SK-N-SH (cell line): Measurements from ENCODE around the gene KCNAB1.

Source experiments
- CHD2 ChIP-seq: fragments of 150-350 bp; IDR thresholded peaks from 2 replicates; pipeline ENCODE4 v1.6.1; 2018; ENCODE audit warnings: low read length; ENCODE audit not compliant: partially characterized antibody
- EP300 ChIP-seq, 2 experiments: IDR thresholded peaks; 2 replicates each; pipeline versions ENCODE4 v1.4.0 to v1.6.1; 2012; ENCODE audit warnings: borderline replicate concordance in 1 of 2, low read depth in 1 of 2, low read length in 1 of 2
- EZH2phosphoT487 ChIP-seq: fragments of 200-600 bp; sonication (generic); IDR thresholded peaks from 2 replicates; pipeline ENCODE4 v1.6.1; 2017; ENCODE audit warnings: low read depth, mixed run types, mild to moderate bottlenecking, antibody characterized with exemption, moderate library complexity, borderline replicate concordance
- MXI1 ChIP-seq: IDR thresholded peaks from 2 replicates; pipeline ENCODE4 v1.6.1; 2012; ENCODE audit warnings: mild to moderate bottlenecking, low read depth, low read length, improper control_type of control experiment
- SMC3 ChIP-seq: IDR thresholded peaks from 2 replicates; pipeline ENCODE4 v1.6.1; 2012; ENCODE audit warnings: low read depth, low read length, improper control_type of control experiment
- TF ChIP-seq, protein P1 (sequence below): fragments of 200-600 bp; sonication (generic); IDR thresholded peaks from 2 replicates; pipeline ENCODE4 v1.6.1; 2017; ENCODE audit warnings: antibody characterized with exemption, mild to moderate bottlenecking, moderate library complexity

DNA sequence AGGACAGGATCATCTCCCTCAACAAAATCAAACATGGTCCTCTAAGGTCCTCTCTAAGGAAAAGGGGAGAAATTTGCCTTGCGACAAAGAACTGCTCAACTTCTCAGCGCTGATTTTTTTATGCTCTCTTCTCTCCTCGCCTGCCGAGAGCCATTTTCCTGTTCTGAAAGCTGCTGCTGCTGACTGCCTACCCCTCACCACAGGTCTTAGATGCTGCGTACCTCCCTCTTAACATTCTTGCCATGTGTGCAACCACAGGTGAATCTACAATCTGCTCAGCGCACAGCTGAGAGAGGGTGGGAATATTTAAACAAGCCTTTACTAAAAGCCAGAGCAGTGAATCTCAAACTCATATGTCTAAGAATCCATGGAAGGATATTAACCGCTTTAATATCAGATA, 223.8 kb downstream of the KCNAB1 start:
- TF ChIP-seq, protein P1, sequence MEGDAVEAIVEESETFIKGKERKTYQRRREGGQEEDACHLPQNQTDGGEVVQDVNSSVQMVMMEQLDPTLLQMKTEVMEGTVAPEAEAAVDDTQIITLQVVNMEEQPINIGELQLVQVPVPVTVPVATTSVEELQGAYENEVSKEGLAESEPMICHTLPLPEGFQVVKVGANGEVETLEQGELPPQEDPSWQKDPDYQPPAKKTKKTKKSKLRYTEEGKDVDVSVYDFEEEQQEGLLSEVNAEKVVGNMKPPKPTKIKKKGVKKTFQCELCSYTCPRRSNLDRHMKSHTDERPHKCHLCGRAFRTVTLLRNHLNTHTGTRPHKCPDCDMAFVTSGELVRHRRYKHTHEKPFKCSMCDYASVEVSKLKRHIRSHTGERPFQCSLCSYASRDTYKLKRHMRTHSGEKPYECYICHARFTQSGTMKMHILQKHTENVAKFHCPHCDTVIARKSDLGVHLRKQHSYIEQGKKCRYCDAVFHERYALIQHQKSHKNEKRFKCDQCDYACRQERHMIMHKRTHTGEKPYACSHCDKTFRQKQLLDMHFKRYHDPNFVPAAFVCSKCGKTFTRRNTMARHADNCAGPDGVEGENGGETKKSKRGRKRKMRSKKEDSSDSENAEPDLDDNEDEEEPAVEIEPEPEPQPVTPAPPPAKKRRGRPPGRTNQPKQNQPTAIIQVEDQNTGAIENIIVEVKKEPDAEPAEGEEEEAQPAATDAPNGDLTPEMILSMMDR: no peak
- TF ChIP-seq CHD2: no peak
- no peak for TF ChIP-seq MXI1
- TF ChIP-seq EP300 (IDR thresholded peaks at IDR 0.05; ENCODE audit: borderline replicate concordance in 1 of 2, low read depth in 1 of 2, low read length in 1 of 2): no peak
- no peak for TF ChIP-seq SMC3
- no peak for TF ChIP-seq EZH2phosphoT487
